A673 (cell line): Measurements from ENCODE around the gene MRPL48.

ENCODE experiments used
- CTCF ChIP-seq: fragments of 300-800, 200-600 bp; sonication (generic); conservative IDR thresholded peaks from 2 replicates; pipeline ENCODE4 v1.5.1; 2017; ENCODE audit warnings: low read depth, mild to moderate bottlenecking, antibody characterized with exemption, low read length, moderate library complexity, mixed read lengths
- EZH2 ChIP-seq: fragments of 200-600 bp; sonication (generic); IDR thresholded peaks from 2 replicates; pipeline ENCODE4 v1.6.1; 2017; ENCODE audit warnings: borderline replicate concordance, low read depth, mild to moderate bottlenecking, mixed read lengths, antibody characterized with exemption, low read length; ENCODE audit not compliant: poor library complexity, severe bottlenecking

GRCh38 chr11:73856031-73856567 is 68.4 kb downstream of the MRPL48 start:
- no peak for TF ChIP-seq CTCF
- no peak for TF ChIP-seq EZH2
